Measurements from ENCODE around the gene PDCD1LG2.

GRCh38 chr9:5486988-5487387, 23.3 kb upstream of the PDCD1LG2 start:
- no peak for TF ChIP-seq CTCF (IDR thresholded peaks at IDR 0.05; ENCODE audit: poor library complexity)
- TF ChIP-seq EZH2 (IDR thresholded peaks at IDR 0.05; ENCODE audit: borderline replicate concordance), result no peak

All from hepatocyte (in vitro differentiated cells).